Measurements from ENCODE around the gene AIFM3. TPM values are rescaled to one million over a fixed set of nuclear protein-coding genes. Genes with fewer than 3 reads are reported as not detected.
A peak's percentile ranks its signal among the peaks of the same experiment; 100 is the strongest.

AIFM3 gene
- total RNA-seq, 1 experiment from 2014 or later = 7.4 TPM

DNA sequence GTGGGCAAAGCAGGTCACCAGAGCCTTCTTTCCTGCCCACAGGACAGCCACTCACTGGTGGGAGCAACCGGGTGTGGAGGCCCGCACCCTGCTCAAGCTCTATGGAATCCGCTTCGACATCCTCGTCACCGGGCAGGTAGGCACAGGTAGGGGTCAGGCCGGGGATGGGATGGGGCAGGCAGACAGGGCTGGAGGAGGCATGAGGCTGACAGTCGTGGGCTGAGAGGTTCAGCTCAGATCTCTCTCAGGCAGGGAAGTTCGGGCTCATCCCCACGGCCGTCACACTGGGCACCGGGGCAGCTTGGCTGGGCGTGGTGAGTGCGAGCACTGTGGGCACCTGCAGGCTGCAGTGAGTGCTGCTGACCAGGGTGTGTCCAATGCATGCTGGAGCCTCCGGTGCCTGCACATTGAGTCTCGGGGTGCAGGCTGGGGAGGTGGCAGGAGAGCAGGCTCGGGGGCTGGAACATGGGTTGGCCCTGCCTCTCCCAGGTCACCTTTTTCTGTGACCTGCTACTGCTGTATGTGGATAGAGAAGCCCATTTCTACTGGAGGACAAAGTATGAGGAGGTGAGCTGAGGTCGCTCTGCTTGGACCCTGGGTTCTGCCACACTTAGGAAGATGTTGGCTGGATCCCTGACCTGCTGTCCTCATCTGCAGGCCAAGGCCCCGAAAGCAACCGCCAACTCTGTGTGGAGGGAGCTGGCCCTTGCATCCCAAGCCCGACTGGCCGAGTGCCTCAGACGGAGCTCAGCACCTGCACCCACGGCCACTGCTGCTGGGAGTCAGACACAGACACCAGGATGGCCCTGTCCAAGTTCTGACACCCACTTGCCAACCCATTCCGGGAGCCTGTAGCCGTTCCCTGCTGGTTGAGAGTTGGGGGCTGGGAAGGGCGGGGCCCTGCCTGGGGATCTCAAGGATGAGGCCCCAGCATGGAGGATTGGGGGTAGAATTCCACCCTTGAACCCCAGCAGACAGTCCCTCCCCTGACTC lies 59.0 kb downstream of the AIFM3 start:
- Histone ChIP-seq H3K9me3 (ENCODE audit: insufficient read depth, low read depth) (no peaks in the 10 kb centered on the region), H3K4me2 (no peak overlapping the region), H3K79me2 (ENCODE audit: low read depth) (no peaks in the 10 kb centered on the region), H3K9me2 (ENCODE audit: insufficient read depth) (no peaks in the 10 kb centered on the region), H3K27ac (no peak overlapping the region), H3K27me3 (ENCODE audit: insufficient read depth, low read depth) (no peaks in the 10 kb centered on the region), H3K4me3 (no peak overlapping the region), H3K36me3 (ENCODE audit: low read depth) (no peaks in the 10 kb centered on the region), H3K4me1 (replicated peaks; ENCODE audit: insufficient read depth) (no peaks in the 10 kb centered on the region), H2AFZ (no peak overlapping the region), H4K20me1 (ENCODE audit: insufficient read depth) (no peaks in the 10 kb centered on the region), H3F3A (ENCODE audit: insufficient read depth, low read depth) (no peaks in the 10 kb centered on the region)
- DNase-seq = no peak
- ChIA-PET CTCF (no interaction called here), POLR2A (ENCODE audit: unreplicated experiment) (no interaction called here)
- no peak for TF ChIP-seq CTCF (conservative IDR thresholded peaks at IDR 0.05)
- TF ChIP-seq EZH2 (IDR thresholded peaks at IDR 0.05; ENCODE audit: low read depth) = no peak
- intact Hi-C loops (cut with micrococcal nuclease; ENCODE audit: unreplicated experiment) = no loop called here
- no TSS peak for BruUV-seq (replicated peaks)

DNA sequence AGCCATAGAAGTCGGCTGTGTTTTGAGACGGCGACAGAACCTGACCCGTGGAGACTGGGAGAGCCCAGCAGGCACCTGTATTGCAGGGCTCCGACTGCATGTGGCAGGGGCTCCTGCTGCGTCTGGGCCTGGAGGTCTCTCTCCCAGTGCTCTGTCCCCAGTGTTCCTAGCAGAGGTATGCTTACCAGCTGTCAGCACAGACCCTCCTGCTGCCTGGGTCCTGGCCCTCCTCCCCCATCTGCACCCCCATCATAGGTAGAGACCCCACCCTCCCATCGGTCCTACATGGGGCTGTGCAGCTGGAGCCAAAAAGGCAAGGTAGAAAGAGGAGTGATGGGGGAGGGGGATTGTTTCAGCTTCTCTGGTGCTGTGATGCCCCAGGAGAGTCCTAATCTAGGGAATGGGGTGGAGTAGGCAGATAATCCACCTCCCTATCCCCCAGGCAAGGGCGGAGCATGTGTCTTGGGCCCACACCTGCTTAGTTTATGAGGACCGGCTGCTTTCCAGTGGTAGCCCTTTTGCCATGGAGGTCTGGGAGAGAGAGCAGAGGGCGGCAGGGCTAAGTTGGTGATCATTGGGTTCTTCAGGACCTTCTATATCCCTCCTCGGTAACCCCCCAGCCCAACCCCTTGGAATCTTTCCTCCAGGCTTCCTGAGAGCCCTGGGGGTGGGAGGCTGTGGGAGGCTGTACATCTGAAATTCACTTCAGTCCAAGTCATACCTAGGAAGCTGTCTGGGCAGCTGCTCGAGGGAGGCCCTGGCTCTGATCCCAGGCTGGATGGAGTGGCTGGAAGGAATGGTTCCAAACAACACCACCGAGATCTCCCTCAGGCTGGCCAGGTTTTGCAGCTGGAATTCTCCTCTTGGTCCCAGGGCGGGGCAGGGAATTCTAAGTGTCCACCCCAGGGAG lies 60.0 kb downstream of the AIFM3 start:
- Histone ChIP-seq H3K27me3 (ENCODE audit: insufficient read depth, low read depth) (no peaks in the 10 kb centered on the region), H3K4me3 (no peak overlapping the region), H3K9me3 (ENCODE audit: insufficient read depth, low read depth) (no peaks in the 10 kb centered on the region), H2AFZ (no peak overlapping the region), H3K4me1 (replicated peaks; ENCODE audit: insufficient read depth) (no peaks in the 10 kb centered on the region), H3K4me2 (no peak overlapping the region), H3K27ac (no peak overlapping the region), H4K20me1 (ENCODE audit: insufficient read depth) (no peaks in the 10 kb centered on the region), H3K79me2 (ENCODE audit: low read depth) (no peaks in the 10 kb centered on the region), H3K36me3 (ENCODE audit: low read depth) (no peaks in the 10 kb centered on the region), H3K9me2 (ENCODE audit: insufficient read depth) (no peaks in the 10 kb centered on the region), H3F3A (ENCODE audit: insufficient read depth, low read depth) (no peaks in the 10 kb centered on the region)
- ChIA-PET POLR2A (ENCODE audit: unreplicated experiment) (no interaction called here), CTCF (no interaction called here)
- intact Hi-C loops (cut with micrococcal nuclease; ENCODE audit: unreplicated experiment) = no loop called here
- no peak for TF ChIP-seq EZH2 (IDR thresholded peaks at IDR 0.05; ENCODE audit: low read depth)
- no peak for TF ChIP-seq CTCF (conservative IDR thresholded peaks at IDR 0.05)
- peak in 1 of 2 experiments; percentile 14 for DNase-seq
- no TSS peak for BruUV-seq (replicated peaks)

Data from PC-9 (cell line).